ENCODE data around the gene TAC1.

- TF ChIP-seq CTCF (IDR thresholded peaks at IDR 0.05) (no peak), ZFX (IDR thresholded peaks at IDR 0.05; ENCODE audit: borderline replicate concordance) (no peak)
These were observed 834 bp downstream of the TAC1 start for GRCh38 chr7:97732565-97733275.
